ENCODE results near the gene UBAC1. TPM values are rescaled to one million over a fixed set of nuclear protein-coding genes. Genes with fewer than 3 reads are reported as not detected.

UBAC1 gene
- total RNA-seq, 1 donor = 29.0 TPM

DNA sequence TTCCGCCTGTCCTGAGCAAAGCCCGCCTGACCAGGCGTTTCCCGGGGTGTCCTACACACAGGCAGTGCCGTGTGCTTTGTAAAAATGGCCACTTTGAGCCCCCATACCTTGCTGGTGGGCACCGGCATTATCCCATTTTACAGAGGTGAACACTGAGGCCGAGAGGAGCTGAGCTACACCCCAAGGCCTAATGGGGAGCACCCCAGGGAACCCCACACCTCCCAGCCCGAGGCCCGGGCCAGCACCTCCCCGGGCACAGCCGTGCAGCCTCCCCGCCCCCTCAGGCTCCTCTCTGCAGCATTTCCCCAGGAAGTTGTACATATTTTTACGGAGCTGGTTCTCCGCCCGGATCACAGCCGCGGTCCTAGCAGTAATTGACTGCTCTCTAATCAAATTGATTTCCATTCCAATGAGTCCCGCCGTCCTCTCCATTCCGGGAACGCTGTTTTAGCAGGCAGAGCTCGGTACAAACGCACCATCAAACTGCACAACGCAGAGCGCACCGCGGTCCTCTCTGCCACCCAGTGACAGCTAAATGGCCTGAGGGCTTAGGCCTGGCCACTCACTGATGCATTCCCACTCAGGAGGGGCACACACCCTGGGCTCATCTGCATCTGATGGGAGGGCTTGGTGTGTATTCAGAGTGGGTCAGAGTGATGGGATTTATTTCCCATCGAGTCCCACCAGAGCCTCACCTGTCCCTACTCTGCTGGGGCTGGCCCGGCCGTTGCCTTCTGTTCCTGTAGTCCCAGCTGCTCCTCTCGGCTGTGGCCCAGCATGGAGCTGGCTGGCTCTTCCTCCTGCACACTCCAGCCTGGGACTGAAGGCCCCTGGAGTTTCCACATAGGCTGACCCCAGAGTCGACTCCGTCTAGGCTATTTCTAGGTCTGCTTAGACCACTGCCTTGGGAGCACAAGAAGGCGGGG is 36.2 kb upstream of the UBAC1 start:
- no peak for DNase-seq (ENCODE audit: insufficient read length, low spot score, missing footprints)
- H3K4me2 ChIP-seq (ENCODE audit: insufficient read depth, low read length) = no peak overlapping the region
- no peaks in the 10 kb centered on the region for H3K79me2 ChIP-seq (ENCODE audit: insufficient read depth, low read length)
- TF ChIP-seq, protein P1, sequence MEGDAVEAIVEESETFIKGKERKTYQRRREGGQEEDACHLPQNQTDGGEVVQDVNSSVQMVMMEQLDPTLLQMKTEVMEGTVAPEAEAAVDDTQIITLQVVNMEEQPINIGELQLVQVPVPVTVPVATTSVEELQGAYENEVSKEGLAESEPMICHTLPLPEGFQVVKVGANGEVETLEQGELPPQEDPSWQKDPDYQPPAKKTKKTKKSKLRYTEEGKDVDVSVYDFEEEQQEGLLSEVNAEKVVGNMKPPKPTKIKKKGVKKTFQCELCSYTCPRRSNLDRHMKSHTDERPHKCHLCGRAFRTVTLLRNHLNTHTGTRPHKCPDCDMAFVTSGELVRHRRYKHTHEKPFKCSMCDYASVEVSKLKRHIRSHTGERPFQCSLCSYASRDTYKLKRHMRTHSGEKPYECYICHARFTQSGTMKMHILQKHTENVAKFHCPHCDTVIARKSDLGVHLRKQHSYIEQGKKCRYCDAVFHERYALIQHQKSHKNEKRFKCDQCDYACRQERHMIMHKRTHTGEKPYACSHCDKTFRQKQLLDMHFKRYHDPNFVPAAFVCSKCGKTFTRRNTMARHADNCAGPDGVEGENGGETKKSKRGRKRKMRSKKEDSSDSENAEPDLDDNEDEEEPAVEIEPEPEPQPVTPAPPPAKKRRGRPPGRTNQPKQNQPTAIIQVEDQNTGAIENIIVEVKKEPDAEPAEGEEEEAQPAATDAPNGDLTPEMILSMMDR (IDR thresholded peaks at IDR 0.05; ENCODE audit: extremely low read depth, low read depth, low read length) = no peak
- no peaks in the 10 kb centered on the region for H4K20me1 ChIP-seq (ENCODE audit: insufficient read depth, low read length)
- no peaks in the 10 kb centered on the region for H3K36me3 ChIP-seq (ENCODE audit: insufficient read depth, low read length)
- peaks cover 10% of the 10 kb centered on the region for H3K4me1 ChIP-seq (ENCODE audit: insufficient read depth, low read length)
- no peak overlapping the region for H3K4me3 ChIP-seq (ENCODE audit: insufficient read depth, low read length)
- H3K9me3 ChIP-seq (ENCODE audit: low read depth, low read length) = no peaks in the 10 kb centered on the region
- no peak overlapping the region for H3K27ac ChIP-seq (ENCODE audit: low read depth, low read length)
- no peak overlapping the region for H2AFZ ChIP-seq (ENCODE audit: low read length)
- H3K27me3 ChIP-seq (ENCODE audit: insufficient read depth, low read length) = no peaks in the 10 kb centered on the region

GRCh38 chr9:135995816-135996215 is 34.6 kb upstream of the UBAC1 start:
- no peak overlapping the region for H3K4me2 ChIP-seq (ENCODE audit: insufficient read depth, low read length)
- H3K27ac ChIP-seq (ENCODE audit: low read depth, low read length) = no peak overlapping the region
- no peaks in the 10 kb centered on the region for H3K9me3 ChIP-seq (ENCODE audit: low read depth, low read length)
- H3K27me3 ChIP-seq (ENCODE audit: insufficient read depth, low read length) = no peaks in the 10 kb centered on the region
- no peaks in the 10 kb centered on the region for H3K79me2 ChIP-seq (ENCODE audit: insufficient read depth, low read length)
- H3K4me3 ChIP-seq (ENCODE audit: insufficient read depth, low read length) = no peak overlapping the region
- no peak for DNase-seq (ENCODE audit: insufficient read length, low spot score, missing footprints)
- TF ChIP-seq, protein P1 (IDR thresholded peaks at IDR 0.05; ENCODE audit: extremely low read depth, low read depth, low read length) = no peak
- H4K20me1 ChIP-seq (ENCODE audit: insufficient read depth, low read length) = no peaks in the 10 kb centered on the region
- no peaks in the 10 kb centered on the region for H3K36me3 ChIP-seq (ENCODE audit: insufficient read depth, low read length)
- H2AFZ ChIP-seq (ENCODE audit: low read length) = no peak overlapping the region
- peaks cover 13% of the 10 kb centered on the region for H3K4me1 ChIP-seq (ENCODE audit: insufficient read depth, low read length)

- no peak for DNase-seq (ENCODE audit: insufficient read length, low spot score, missing footprints)
- TF ChIP-seq, protein P1 (IDR thresholded peaks at IDR 0.05; ENCODE audit: extremely low read depth, low read depth, low read length) = no peak
- Histone ChIP-seq H2AFZ (ENCODE audit: low read length) (no peak overlapping the region), H3K27ac (ENCODE audit: low read depth, low read length) (no peak overlapping the region), H3K9me3 (ENCODE audit: low read depth, low read length) (no peaks in the 10 kb centered on the region), H3K4me2 (ENCODE audit: insufficient read depth, low read length) (no peak overlapping the region), H3K36me3 (ENCODE audit: insufficient read depth, low read length) (no peaks in the 10 kb centered on the region), H3K4me1 (ENCODE audit: insufficient read depth, low read length) (peaks cover 13% of the 10 kb centered on the region), H3K4me3 (ENCODE audit: insufficient read depth, low read length) (no peak overlapping the region), H3K27me3 (ENCODE audit: insufficient read depth, low read length) (peaks cover 4% of the 10 kb centered on the region), H4K20me1 (ENCODE audit: insufficient read depth, low read length) (no peaks in the 10 kb centered on the region), H3K79me2 (ENCODE audit: insufficient read depth, low read length) (no peaks in the 10 kb centered on the region)
Measured at GRCh38 chr9:135994501-135995192, 33.5 kb upstream of the UBAC1 start.

Data from osteoblast (primary cell).